IMR-90 (cell line): ENCODE results near the gene WDFY2. TPM values are rescaled to one million over a fixed set of nuclear protein-coding genes. Genes with fewer than 3 reads are reported as not detected.

Source experiments
- ATAC-seq: fragments of 200-7000 bp; cut with Tn5 transposase; 2 replicates; pipeline ENCODE4 v1.9.1; 2020; ENCODE audit warnings: low read depth, mild to moderate bottlenecking, moderate library complexity
- BruUV-seq: library from RNA; stranded (reverse); fragments of 400-500 nt; replicated peaks from 2 replicates; lab custom pipeline; 2021; lab: Mats Ljungman, UMichigan
- CTCF ChIA-PET: fragments of 300-600 bp; formaldehyde crosslinking; extraction: SDS; loops from one replicate; lab custom pipeline; 2021; ENCODE audit warnings: antibody characterized with exemption; lab: Yijun Ruan, JAX
- POLR2A ChIA-PET: fragments of 300-600 bp; sonication (Branson Sonifier 250); formaldehyde crosslinking; loops from one replicate; lab custom pipeline; 2022; ENCODE audit warnings: antibody characterized with exemption; ENCODE audit not compliant: unreplicated experiment; lab: Charles Lee
- DNase-seq: peaks from one replicate; pipeline ENCODE4 v3.0.0; 2013
- H2AFZ ChIP-seq: replicated peaks from 2 replicates; pipeline ENCODE3; 2013; ENCODE audit warnings: low read length, mild to moderate bottlenecking; ENCODE audit not compliant: poor library complexity
- H2AK5ac ChIP-seq: 2 replicates; pipeline ENCODE4 v1.6.1; 2013; ENCODE audit warnings: low read depth, low read length, inconsistent platforms
- H2AK9ac ChIP-seq: replicated peaks from 2 replicates; pipeline ENCODE3; 2013; ENCODE audit warnings: mild to moderate bottlenecking, low read depth, low read length, moderate library complexity; ENCODE audit not compliant: poor library complexity
- H2BK120ac ChIP-seq: 2 replicates; pipeline ENCODE4 v1.6.1; 2013; ENCODE audit warnings: low read depth, low read length, inconsistent platforms
- H2BK15ac ChIP-seq: 3 replicates; pipeline ENCODE4 v1.6.1; 2013; ENCODE audit warnings: low read depth, low read length, inconsistent platforms
- H2BK20ac ChIP-seq: 2 replicates; pipeline ENCODE4 v1.6.1; 2013; ENCODE audit warnings: low read depth, mild to moderate bottlenecking, inconsistent platforms, low read length, moderate library complexity
- H2BK5ac ChIP-seq: 2 replicates; pipeline ENCODE4 v1.6.1; 2013; ENCODE audit warnings: mild to moderate bottlenecking, low read depth, low read length, inconsistent platforms; ENCODE audit not compliant: poor library complexity, severe bottlenecking
- H3K14ac ChIP-seq: replicated peaks from 2 replicates; pipeline ENCODE4 v1.6.1; 2013; ENCODE audit warnings: low read depth, low read length, inconsistent platforms
- H3K18ac ChIP-seq: 2 replicates; pipeline ENCODE4 v1.6.1; 2013; ENCODE audit warnings: low read depth, low read length, control low read depth
- H3K23ac ChIP-seq: 2 replicates; pipeline ENCODE4 v1.6.1; 2013; ENCODE audit warnings: low read depth, low read length, inconsistent platforms
- H3K27ac ChIP-seq: 2 replicates; pipeline ENCODE4 v1.5.1; 2013; ENCODE audit warnings: mild to moderate bottlenecking, control low read depth, low read length; ENCODE audit not compliant: insufficient read depth
- H3K27me3 ChIP-seq: 2 replicates; pipeline ENCODE4 v1.6.1; 2013; ENCODE audit warnings: low read length; ENCODE audit not compliant: control insufficient read depth, insufficient read depth
- H3K36me3 ChIP-seq: 2 replicates; pipeline ENCODE4 v1.6.1; 2013; ENCODE audit warnings: low read length, mixed read lengths; ENCODE audit not compliant: control insufficient read depth, insufficient read depth
- H3K4ac ChIP-seq: 2 replicates; pipeline ENCODE4 v1.6.1; 2013; ENCODE audit warnings: low read depth, low read length, inconsistent platforms
- H3K4me1 ChIP-seq: 2 replicates; pipeline ENCODE4 v1.6.1; 2013; ENCODE audit warnings: low read length, mixed read lengths; ENCODE audit not compliant: control insufficient read depth, insufficient read depth
- H3K4me2 ChIP-seq: 2 replicates; pipeline ENCODE4 v1.6.1; 2013; ENCODE audit warnings: low read depth, mild to moderate bottlenecking, control low read depth, low read length, moderate library complexity
- H3K4me3 ChIP-seq: 2 replicates; pipeline ENCODE4 v1.5.1; 2013; ENCODE audit warnings: low read depth, mild to moderate bottlenecking, control low read depth, low read length, moderate library complexity; ENCODE audit not compliant: insufficient read depth
- H3K56ac ChIP-seq: 2 replicates; pipeline ENCODE4 v1.6.1; 2013; ENCODE audit warnings: low read length, inconsistent platforms; ENCODE audit not compliant: insufficient read depth; ENCODE audit errors: extremely low read depth
- H3K79me1 ChIP-seq, 2 experiments: 2 replicates each; pipeline ENCODE4 v1.6.1; 2013; ENCODE audit warnings: low read length in 2 of 2, inconsistent platforms in 1 of 2, low read depth in 1 of 2
- H3K9ac ChIP-seq: 2 replicates; pipeline ENCODE4 v1.6.1; 2013; ENCODE audit warnings: low read depth, low read length, control low read depth
- H3K9me1 ChIP-seq: 2 replicates; pipeline ENCODE4 v1.6.1; 2013; ENCODE audit warnings: low read length, inconsistent platforms; ENCODE audit not compliant: insufficient read depth
- H3K9me3 ChIP-seq: 2 replicates; pipeline ENCODE4 v1.6.1; 2013; ENCODE audit warnings: low read length; ENCODE audit not compliant: control insufficient read depth, insufficient read depth
- H4K20me1 ChIP-seq: 2 replicates; pipeline ENCODE4 v1.6.1; 2013; ENCODE audit warnings: low read length, inconsistent platforms; ENCODE audit not compliant: insufficient read depth
- H4K5ac ChIP-seq: 2 replicates; pipeline ENCODE4 v1.6.1; 2013; ENCODE audit warnings: mild to moderate bottlenecking, low read depth, low read length, control low read depth
- H4K8ac ChIP-seq, 2 experiments: 2 replicates each; pipeline ENCODE4 v1.6.1; 2013; ENCODE audit warnings: low read depth in 2 of 2, low read length in 2 of 2, control low read depth in 1 of 2, inconsistent platforms in 1 of 2
- H4K91ac ChIP-seq: 2 replicates; pipeline ENCODE4 v1.6.1; 2013; ENCODE audit warnings: low read depth, low read length, inconsistent platforms; ENCODE audit not compliant: insufficient read depth
- BHLHE40 ChIP-seq: fragments of 150-350 bp; IDR thresholded peaks from 2 replicates; pipeline ENCODE4 v1.6.1; 2016; ENCODE audit warnings: mild to moderate bottlenecking, low read depth, low read length
- FOS ChIP-seq: fragments of 150-350 bp; IDR thresholded peaks from 2 replicates; pipeline ENCODE4 v1.6.1; 2016; ENCODE audit warnings: low read depth, low read length
- RFX5 ChIP-seq: IDR thresholded peaks from 2 replicates; pipeline ENCODE4 v1.8.0; 2012; ENCODE audit warnings: low read depth, mild to moderate bottlenecking, low read length, moderate library complexity
- SMC3 ChIP-seq: fragments of 150-350 bp; IDR thresholded peaks from 2 replicates; pipeline ENCODE4 v1.6.1; 2016; ENCODE audit warnings: low read depth, mild to moderate bottlenecking, antibody characterized with exemption, low read length, moderate library complexity
- WGBS, 2 experiments: methylation state at CpG; one replicate each; pipeline versions ENCODE4 v1.1.5 to v1.1.7; 2013; ENCODE audit warnings: missing lambda C conversion rate in 2 of 2; ENCODE audit not compliant: insufficient read length in 1 of 2; ENCODE audit errors: extremely low coverage in 2 of 2; 5-methylcytosine and 5-hydroxymethylcytosine counted together
- dilution Hi-C: fragments of 300-500 bp; cut with HindIII; formaldehyde crosslinking; loops from one replicate; pipeline ENCODE4 v1.14.3; 2018; ENCODE audit warnings: low sequenced_read_pairs; ENCODE audit not compliant: unreplicated experiment
- in situ Hi-C: fragments of 300-500 bp; cut with MboI; formaldehyde crosslinking; loops from 3 replicates; pipeline ENCODE4 v1.14.3; 2019; ENCODE audit warnings: low sequenced_read_pairs, inconsistent platforms, mixed read lengths
- intact Hi-C: fragments of 100-400 bp; cut with micrococcal nuclease; formaldehyde crosslinking; loops from 2 replicates; pipeline ENCODE4 v1.10.0; 2022
- polyA plus RNA-seq, 3 experiments: library from polyadenylated mRNA; depleted of rRNA; stranded (reverse); fragments of >200 nt; gene quantifications; 2 replicates each; pipeline ENCODE4 v1.2.3, GENCODE V29; 2012; ENCODE audit warnings: low replicate concordance in 1 of 3
- total RNA-seq: library from RNA; depleted of rRNA; stranded (reverse); fragments of >200 nt; gene quantifications from 2 replicates; pipeline ENCODE4 v1.2.3, GENCODE V29; 2012
- TF ChIP-seq, protein P1 (sequence below): fragments of 150-350 bp; IDR thresholded peaks from 2 replicates; pipeline ENCODE4 v1.6.1; 2017; ENCODE audit warnings: mild to moderate bottlenecking, antibody characterized with exemption, low read length, low read depth

The WDFY2 gene
- total and polyA plus RNA-seq, 2 of the 4 experiments (the other 2 are of a cell fraction), result 4.3 to 5.4 TPM

DNA sequence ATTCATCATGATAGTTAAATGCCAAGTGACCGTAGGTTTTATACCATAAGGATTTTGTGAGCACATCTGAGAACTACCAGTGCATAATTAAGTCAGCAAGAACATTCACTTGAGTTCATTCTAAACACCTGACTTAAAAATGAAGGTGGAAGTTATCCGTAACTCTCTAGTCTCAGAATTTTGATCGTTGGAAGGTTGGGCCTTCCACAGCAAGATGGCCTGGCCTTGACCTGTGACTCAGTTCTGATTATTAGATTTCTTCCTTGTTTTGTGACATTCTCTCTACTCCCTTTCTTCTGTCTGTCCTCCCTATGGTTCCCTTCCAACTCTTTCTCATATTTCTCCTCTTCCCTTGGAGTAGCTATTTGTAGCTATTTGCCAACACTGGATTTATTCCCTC lies 20.0 kb upstream of the WDFY2 start:
- Histone ChIP-seq H3K4me1 (no peaks in the 10 kb centered on the region), H2BK15ac (no peak overlapping the region), H3K79me1 (no peaks in the 10 kb centered on the region), H3K4ac (no peak overlapping the region), H4K5ac (no peak overlapping the region), H3K18ac (no peak overlapping the region), H3K4me2 (no peak overlapping the region), H3K56ac (no peak overlapping the region), H2AK9ac (no peak overlapping the region), H4K8ac (no peak overlapping the region), H3K27ac (no peak overlapping the region), H3K23ac (no peak overlapping the region), H3K36me3 (no peaks in the 10 kb centered on the region), H3K4me3 (no peak overlapping the region), H2AFZ (no peak overlapping the region), H3K27me3 (no peaks in the 10 kb centered on the region), H3K9ac (no peak overlapping the region), H4K91ac (no peak overlapping the region), H2AK5ac (no peak overlapping the region), H3K9me1 (no peaks in the 10 kb centered on the region), H4K20me1 (no peaks in the 10 kb centered on the region), H3K9me3 (0 out of 2 replicates have a peak, but pooled peaks cover 2% of the 10 kb centered on the region), H3K14ac (no peak overlapping the region), H2BK20ac (no peak overlapping the region), H2BK5ac (no peak overlapping the region), H2BK120ac (no peak overlapping the region)
- BruUV-seq, result no TSS peak
- no peak for ATAC-seq
- intact Hi-C loops (no loop called here), in situ Hi-C loops (no loop called here), dilution Hi-C loops (no loop called here)
- no CpG with 5 or more reads among the region's 3 CpGs for WGBS, 2 experiments
- DNase-seq, result no peak
- CTCF ChIA-PET, result interaction anchor here (0.6 to 1.0 kb wide), 2 partner anchors 41 to 102 kb away, joined by 3 to 7 read pairs; no protein-coding TSS in a partner anchor
- TF ChIP-seq BHLHE40 (no peak), RFX5 (no peak), FOS (no peak), SMC3 (no peak)
- TF ChIP-seq, protein P1, sequence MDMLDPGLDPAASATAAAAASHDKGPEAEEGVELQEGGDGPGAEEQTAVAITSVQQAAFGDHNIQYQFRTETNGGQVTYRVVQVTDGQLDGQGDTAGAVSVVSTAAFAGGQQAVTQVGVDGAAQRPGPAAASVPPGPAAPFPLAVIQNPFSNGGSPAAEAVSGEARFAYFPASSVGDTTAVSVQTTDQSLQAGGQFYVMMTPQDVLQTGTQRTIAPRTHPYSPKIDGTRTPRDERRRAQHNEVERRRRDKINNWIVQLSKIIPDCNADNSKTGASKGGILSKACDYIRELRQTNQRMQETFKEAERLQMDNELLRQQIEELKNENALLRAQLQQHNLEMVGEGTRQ, result no peak
- POLR2A ChIA-PET, result no interaction called here
